IPS DF 4.7 (cell line): Measurements from ENCODE around the gene THADA.
"Not testable (repeated sequence)": the region's sequence is repeated elsewhere in the genome, so short reads cannot be mapped to it uniquely, and the experiment has no call there.

ENCODE experiments used
- DNase-seq: peaks from one replicate; pipeline ENCODE4 v3.0.0-alpha.2; 2013; ENCODE audit warnings: low spot score; ENCODE audit errors: extremely low read depth

The THADA gene

DNA sequence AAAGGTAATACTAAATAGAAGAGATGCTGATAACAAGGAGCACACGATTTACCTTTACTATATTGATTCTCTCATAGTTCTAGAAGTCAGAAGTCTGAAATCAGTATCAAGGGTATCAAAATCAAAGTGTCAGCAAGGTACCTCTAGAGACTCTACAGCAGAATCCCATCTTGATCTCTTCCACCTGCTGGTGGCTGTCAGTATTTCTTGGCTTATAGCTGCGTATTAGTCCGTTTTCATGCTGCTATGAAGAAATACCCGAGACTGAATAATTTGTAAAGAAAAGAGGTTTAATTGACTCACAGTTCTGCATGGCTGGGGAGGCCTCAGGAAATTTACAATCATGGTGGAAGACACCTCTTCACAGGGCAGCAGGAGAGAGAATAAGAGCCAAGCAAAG lies 149.1 kb downstream of the THADA start:
- DNase-seq: not testable (repeated sequence)

DNA sequence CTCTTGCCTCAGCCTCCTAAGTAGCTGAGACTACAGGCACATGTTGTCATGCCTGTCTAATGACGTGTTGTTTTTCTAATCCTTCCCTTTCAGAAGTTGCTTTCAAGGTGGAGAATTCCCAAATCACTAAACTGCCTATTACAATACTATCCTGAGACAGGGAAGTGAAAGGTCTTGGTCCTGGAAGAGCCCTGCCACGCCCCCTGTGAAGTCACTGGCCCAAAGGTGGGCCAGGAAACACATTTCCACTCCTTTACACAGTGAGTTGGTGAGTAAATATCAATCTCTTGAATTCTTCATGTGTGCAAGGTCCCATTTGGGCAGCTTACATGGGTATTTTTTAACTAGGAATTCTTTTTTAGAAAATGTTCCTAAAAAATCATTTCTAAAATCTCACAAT lies 150.1 kb downstream of the THADA start:
- DNase-seq: no peak

GRCh38 chr2:43444989-43445645 lies 150.7 kb downstream of the THADA start:
- no peak for DNase-seq

DNA sequence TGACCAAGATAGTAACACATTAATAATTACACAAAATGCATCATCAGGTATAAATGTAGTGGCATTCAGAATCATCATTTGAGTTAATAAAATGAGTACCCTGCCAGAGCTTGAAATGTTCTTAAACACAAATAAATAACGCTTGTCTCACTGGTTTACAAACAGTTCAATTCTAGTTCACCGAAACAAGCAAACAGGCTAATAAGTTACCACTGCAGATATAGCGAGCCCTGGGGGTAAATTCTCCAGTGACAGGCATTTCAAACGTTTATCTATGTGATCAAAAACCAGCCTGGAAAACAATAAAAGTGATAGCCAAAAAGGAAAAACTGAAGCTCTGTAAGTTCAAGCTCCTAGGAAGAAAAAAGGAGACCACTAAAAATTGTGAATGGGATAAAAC lies 152.6 kb downstream of the THADA start:
- DNase-seq: no peak

DNA sequence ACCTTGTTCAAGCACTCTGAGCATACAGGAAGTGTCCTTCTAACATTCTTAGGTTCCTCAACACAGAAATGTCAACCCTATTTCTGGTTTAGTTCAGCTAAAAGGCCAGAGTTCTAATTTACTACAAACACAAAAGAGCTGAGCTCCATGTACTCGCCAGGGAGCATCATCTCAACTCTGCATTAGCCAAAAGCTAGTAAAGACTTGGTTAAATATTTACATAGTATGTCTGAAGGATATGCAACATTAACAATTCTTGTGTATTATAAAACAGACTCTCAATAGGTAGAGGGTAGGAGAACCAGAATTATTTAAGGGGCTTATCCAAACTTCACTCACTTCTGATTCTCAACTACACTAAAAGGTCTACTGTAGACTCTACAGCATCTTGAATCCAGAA lies 154.6 kb downstream of the THADA start:
- DNase-seq: no peak

DNA sequence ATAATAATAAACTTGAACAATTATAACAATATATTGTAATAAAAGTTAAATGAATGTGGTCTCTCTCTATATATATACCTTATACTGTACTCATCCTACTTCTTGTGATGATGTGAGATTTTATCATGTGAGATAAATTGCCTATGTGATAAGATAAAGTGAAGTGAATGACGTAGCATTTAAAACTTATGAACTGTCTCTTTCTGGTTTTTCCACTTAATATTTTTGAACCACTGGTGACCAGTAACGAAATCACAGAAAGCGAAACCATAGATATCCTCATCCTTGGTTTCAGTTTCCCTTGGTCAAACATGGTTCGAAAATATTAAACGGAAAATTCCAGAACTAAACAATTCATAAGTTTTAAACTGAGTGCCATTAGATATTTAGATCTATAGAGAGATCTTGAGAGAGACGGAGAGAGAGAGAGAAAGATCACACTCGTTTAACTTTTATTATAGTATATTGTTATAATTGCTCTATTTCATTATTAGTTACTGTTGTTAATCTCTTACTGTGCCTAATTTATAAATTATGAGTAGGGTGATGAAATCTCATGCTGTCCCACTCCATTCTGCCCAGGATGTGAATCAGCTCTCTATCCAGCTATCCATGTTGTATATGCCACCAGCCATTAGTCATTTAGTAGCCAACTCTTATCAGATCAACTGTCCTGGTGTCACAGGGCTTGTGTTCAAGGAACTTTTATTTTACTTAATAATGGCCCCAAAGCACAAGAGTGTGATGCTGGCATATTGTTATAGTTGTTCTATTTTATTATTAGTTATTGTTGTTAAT lies 156.8 kb downstream of the THADA start:
- DNase-seq: no peak

- no peak for DNase-seq
Observed at GRCh38 chr2:43438342-43438741, 157.5 kb downstream of the THADA start.

DNA sequence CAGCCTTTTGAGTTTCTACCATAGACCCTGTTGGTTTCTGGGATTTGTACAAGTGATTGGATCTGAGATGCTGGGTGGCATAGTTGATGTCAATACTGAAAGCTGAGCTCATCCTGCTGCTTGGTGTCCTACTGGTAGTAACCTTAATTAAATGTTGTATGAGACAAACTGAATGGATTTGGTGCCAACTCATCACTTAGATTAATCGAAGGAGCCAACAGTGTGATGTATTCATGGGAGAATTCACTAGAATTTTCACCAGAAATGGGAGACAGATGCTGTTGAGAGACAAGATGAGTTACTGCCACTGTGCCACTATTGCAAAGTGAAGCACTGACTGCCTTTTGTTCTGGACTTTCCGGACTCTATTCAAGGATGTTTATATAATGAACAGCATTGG lies 158.5 kb downstream of the THADA start:
- no peak for DNase-seq

DNA sequence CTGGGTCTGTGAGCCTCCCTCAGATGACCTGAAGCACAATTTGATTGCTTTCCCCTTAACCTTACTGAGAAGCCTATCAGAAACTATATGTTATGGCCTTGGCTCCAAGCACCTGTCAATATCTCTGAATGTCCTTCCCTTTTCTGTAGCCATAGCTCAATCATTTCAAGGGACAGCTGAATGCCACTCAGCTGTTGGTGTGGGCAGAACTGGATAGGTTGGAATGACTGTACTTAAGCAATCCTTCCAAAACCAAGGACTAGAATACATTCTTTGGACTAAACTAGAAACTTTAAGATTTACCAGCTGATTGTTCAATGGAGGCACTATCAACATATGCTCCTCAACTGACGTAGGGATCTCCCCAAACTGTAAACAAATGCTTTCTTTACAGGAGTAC lies 159.4 kb downstream of the THADA start:
- no peak for DNase-seq

- no peak for DNase-seq
Observed at GRCh38 chr2:43435746-43436145, 160.1 kb downstream of the THADA start.

- DNase-seq: no peak
Observed at GRCh38 chr2:43430489-43430888, 165.3 kb downstream of the THADA start.

DNA sequence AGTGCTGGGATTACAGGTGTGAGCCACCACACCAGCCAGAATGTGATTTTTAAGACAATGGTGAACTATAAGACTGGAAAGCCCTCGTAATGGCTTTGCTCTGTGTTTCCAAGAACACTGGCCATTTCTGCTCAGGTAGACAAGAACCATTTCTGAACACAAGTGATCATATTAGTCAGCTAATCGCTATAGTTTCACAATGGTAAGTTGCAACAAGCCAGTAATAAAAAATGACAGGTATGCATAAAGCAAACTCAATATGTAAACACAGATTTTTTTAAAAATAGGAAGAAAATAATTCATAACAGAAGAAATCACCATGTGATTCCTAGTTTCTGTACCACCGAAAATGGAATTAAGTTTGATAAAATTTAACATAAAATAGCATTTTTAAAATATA lies 166.5 kb downstream of the THADA start:
- no peak for DNase-seq

GRCh38 chr2:43427032-43427424 lies 168.8 kb downstream of the THADA start:
- DNase-seq: no peak

GRCh38 chr2:43426305-43427031 lies 169.4 kb downstream of the THADA start:
- no peak for DNase-seq

GRCh38 chr2:43425659-43426058 lies 170.2 kb downstream of the THADA start:
- DNase-seq: no peak

- no peak for DNase-seq
Observed at GRCh38 chr2:43424262-43425207, 171.3 kb downstream of the THADA start.

DNA sequence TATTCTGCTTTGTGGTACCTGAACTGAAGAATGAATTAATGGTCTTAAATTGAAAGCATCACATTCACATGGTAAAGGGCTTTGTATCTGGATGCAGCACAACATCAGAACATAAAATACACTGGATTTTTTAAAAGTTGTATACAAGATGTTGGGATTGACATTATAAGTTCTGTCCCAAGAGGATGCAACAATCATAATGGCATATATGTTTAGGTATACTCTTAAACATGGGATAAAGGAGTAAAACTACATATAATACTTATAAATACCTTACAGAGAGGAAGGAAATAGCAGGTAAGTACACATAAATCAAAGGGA lies 171.9 kb downstream of the THADA start:
- DNase-seq: no peak

GRCh38 chr2:43421194-43421593 lies 174.6 kb downstream of the THADA start:
- DNase-seq: no peak

DNA sequence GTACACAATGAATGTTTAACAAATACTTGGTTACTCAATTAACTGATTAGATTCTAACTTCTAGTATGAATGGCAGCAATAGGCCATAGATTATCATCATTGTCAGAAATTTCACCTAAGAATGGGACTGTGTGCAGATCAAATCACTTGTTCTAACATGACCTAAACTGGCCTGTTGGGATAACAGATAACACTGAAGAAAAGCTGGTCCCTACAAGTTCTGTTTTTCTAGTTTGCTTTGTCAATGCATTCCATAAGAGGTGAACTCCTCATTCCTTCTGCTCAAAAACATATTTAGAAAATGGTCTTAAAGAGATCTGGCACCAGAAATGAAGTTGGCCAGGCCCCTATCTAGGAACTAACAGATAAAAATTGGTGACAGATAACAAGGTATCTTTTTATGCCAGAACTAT lies 175.4 kb downstream of the THADA start:
- no peak for DNase-seq

- DNase-seq: no peak
Observed at GRCh38 chr2:43419876-43420275, 176.0 kb downstream of the THADA start.

DNA sequence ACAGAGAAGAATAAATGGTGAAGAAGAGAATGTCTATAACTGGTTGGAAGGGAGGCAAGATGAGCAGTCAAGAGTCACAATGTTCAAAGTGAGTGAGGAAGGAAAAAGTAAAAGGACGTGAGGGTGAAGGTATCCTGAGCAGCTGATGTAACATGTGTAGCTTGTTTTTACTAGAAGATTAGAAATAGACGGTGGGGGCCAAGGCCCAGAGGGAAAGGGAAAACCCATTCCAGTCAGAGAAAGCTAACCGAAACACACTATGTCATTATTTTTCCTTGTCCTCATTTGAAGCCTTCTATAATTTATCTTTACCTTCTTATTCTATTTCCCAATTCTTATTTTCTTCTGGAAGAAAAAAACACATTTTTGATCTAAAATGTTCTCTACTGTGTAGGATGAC lies 176.6 kb downstream of the THADA start:
- DNase-seq: no peak
